Measurements from ENCODE around the gene ZBTB20.

DNA sequence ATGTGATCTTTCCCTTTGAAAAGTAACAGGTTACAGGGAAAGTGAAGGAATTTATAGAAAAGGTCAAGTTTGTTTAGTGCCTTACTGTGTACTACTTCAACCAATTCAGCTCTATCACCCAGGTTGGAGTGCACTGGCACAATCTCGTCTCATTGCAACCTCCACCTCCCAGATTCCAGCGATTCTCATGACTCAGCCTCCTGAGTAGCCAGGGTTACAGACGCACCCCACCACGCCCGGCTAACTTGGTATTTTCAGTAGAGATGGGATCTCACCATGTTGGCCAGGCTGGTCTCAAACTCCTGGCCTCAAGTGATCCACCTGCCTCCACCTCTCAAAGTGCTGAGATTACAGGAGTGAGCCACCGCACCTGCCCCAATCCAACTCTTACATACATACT, 279.7 kb downstream of the ZBTB20 start:
- TF ChIP-seq, protein P1, sequence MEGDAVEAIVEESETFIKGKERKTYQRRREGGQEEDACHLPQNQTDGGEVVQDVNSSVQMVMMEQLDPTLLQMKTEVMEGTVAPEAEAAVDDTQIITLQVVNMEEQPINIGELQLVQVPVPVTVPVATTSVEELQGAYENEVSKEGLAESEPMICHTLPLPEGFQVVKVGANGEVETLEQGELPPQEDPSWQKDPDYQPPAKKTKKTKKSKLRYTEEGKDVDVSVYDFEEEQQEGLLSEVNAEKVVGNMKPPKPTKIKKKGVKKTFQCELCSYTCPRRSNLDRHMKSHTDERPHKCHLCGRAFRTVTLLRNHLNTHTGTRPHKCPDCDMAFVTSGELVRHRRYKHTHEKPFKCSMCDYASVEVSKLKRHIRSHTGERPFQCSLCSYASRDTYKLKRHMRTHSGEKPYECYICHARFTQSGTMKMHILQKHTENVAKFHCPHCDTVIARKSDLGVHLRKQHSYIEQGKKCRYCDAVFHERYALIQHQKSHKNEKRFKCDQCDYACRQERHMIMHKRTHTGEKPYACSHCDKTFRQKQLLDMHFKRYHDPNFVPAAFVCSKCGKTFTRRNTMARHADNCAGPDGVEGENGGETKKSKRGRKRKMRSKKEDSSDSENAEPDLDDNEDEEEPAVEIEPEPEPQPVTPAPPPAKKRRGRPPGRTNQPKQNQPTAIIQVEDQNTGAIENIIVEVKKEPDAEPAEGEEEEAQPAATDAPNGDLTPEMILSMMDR (conservative IDR thresholded peaks at IDR 0.05): no peak
- TF ChIP-seq EZH2 (IDR thresholded peaks at IDR 0.05; ENCODE audit: low read depth): no peak

Measured in PC-9 (cell line).